A673 (cell line): ENCODE results near the gene FBLN1.

Experiments used
- EZH2 ChIP-seq: fragments of 200-600 bp; sonication (generic); IDR thresholded peaks from 2 replicates; pipeline ENCODE4 v1.6.1; 2017; ENCODE audit warnings: borderline replicate concordance, low read depth, mild to moderate bottlenecking, mixed read lengths, antibody characterized with exemption, low read length; ENCODE audit not compliant: poor library complexity, severe bottlenecking
- TF ChIP-seq, protein P1 (sequence below): fragments of 300-800, 200-600 bp; sonication (generic); conservative IDR thresholded peaks from 2 replicates; pipeline ENCODE4 v1.5.1; 2017; ENCODE audit warnings: low read depth, mild to moderate bottlenecking, antibody characterized with exemption, low read length, moderate library complexity, mixed read lengths

DNA sequence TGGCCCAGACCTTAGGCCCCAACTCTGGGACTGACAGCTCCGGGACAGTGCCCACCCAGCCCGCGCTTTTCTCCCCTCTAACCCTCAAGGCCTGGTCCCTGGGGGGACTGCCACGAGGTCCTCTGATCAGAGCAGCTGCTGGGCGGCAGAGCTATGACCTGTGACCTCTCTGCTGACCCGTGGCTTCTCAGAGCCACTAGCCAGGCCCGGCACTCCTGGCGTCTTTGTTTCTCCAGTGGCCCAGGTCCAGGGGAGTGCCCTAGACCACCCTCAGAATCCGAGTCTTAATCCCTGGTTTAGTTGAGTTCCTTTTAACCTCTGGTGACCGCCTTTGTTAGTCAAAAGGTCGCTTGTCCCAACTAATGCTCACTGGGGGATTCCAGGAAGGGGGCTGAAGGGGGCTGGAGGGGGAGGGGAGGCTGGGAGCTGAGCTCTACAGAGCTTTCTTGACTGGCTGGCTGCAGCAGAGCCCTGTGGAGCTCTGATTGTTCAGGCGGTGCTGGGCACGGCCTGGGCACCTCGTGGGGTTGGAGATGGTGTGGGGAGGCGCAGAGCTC lies 1.2 kb downstream of the FBLN1 start:
- TF ChIP-seq EZH2, result no peak
- TF ChIP-seq, protein P1, sequence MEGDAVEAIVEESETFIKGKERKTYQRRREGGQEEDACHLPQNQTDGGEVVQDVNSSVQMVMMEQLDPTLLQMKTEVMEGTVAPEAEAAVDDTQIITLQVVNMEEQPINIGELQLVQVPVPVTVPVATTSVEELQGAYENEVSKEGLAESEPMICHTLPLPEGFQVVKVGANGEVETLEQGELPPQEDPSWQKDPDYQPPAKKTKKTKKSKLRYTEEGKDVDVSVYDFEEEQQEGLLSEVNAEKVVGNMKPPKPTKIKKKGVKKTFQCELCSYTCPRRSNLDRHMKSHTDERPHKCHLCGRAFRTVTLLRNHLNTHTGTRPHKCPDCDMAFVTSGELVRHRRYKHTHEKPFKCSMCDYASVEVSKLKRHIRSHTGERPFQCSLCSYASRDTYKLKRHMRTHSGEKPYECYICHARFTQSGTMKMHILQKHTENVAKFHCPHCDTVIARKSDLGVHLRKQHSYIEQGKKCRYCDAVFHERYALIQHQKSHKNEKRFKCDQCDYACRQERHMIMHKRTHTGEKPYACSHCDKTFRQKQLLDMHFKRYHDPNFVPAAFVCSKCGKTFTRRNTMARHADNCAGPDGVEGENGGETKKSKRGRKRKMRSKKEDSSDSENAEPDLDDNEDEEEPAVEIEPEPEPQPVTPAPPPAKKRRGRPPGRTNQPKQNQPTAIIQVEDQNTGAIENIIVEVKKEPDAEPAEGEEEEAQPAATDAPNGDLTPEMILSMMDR, result no peak
